Lung (tissue), 16 donors: ENCODE data around the gene MELK. TPM values are rescaled to one million over a fixed set of nuclear protein-coding genes. Genes with fewer than 3 reads are reported as not detected.
"Not testable (repeated sequence)": the region's sequence is repeated elsewhere in the genome, so short reads cannot be mapped to it uniquely, and the experiment has no call there.

ENCODE experiments used
- ATAC-seq: fragments of 200-7000 bp; cut with Tn5 transposase; one replicate; pipeline ENCODE4 v1.9.1; 2020; ENCODE audit warnings: moderate number of reproducible peaks; ENCODE audit not compliant: insufficient read depth, low FRiP score
- DNase-seq, 3 donors: peaks; one replicate each; pipeline ENCODE4 v3.0.0-alpha.2; 2013 to 2017
- H3K27ac ChIP-seq, 2 donors: one replicate each; pipeline ENCODE4 v1.5.1; 2013; ENCODE audit warnings: mild to moderate bottlenecking in 2 of 2, moderate library complexity in 2 of 2, control low read depth in 1 of 2, inconsistent platforms in 1 of 2, low read depth in 1 of 2, low read length in 1 of 2
- H3K27me3 ChIP-seq, 3 donors: one replicate each; pipeline ENCODE4 v1.5.1; 2013; ENCODE audit warnings: low read length in 2 of 3; ENCODE audit not compliant: control insufficient read depth in 3 of 3, insufficient read depth in 3 of 3
- H3K36me3 ChIP-seq, 4 donors: one replicate each; pipeline ENCODE4 v1.5.1; 2013; ENCODE audit warnings: low read length in 4 of 4, mild to moderate bottlenecking in 1 of 4, moderate library complexity in 1 of 4; ENCODE audit not compliant: control insufficient read depth in 4 of 4, insufficient read depth in 4 of 4
- H3K4me1 ChIP-seq, 5 donors: one replicate each; pipeline ENCODE4 v1.5.1; 2013; ENCODE audit warnings: low read length in 5 of 5, mild to moderate bottlenecking in 2 of 5, moderate library complexity in 1 of 5; ENCODE audit not compliant: control insufficient read depth in 5 of 5, insufficient read depth in 5 of 5
- H3K4me3 ChIP-seq: one replicate; pipeline ENCODE4 v1.5.1; 2013; ENCODE audit warnings: mild to moderate bottlenecking, control low read depth, moderate library complexity
- H3K9ac ChIP-seq, 2 donors: one replicate each; pipeline ENCODE4 v1.5.1; 2013; ENCODE audit warnings: low read length in 2 of 2, control low read depth in 1 of 2; ENCODE audit not compliant: insufficient read depth in 1 of 2
- H3K9me3 ChIP-seq, 4 donors: one replicate each; pipeline ENCODE4 v1.5.1; 2013; ENCODE audit warnings: low read length in 3 of 4, mild to moderate bottlenecking in 1 of 4, moderate library complexity in 1 of 4; ENCODE audit not compliant: control insufficient read depth in 4 of 4, insufficient read depth in 3 of 4
- CTCF ChIP-seq: IDR thresholded peaks from 2 replicates; pipeline ENCODE4 v1.5.1; 2012; ENCODE audit warnings: mild to moderate bottlenecking; ENCODE audit errors: control extremely low read depth, extremely low read depth
- WGBS, 2 donors: extraction: QIAGEN DNeasy Blood & Tissue Kit; methylation state at CpG; one replicate each; pipeline ENCODE4 v1.1.7; 2013; 5-methylcytosine and 5-hydroxymethylcytosine counted together
- long read RNA-seq, 5 donors: transcript quantifications; one replicate each; lab custom pipeline, GENCODE V29; 2026
- polyA plus RNA-seq, 2 donors: library from polyadenylated mRNA; stranded (reverse); fragments of 200-250 nt; gene quantifications; one replicate each; pipeline ENCODE4 v1.2.1, GENCODE V29; 2013
- total RNA-seq, 2 donors: library from RNA; depleted of rRNA in 1 of 2; stranded (reverse); fragments of >200 nt in 1 of 2; gene quantifications; one replicate each; pipeline ENCODE4 v1.2.1, GENCODE V29; 2014 to 2021
- donor health status: control.
- donor health status: control.
- donor health status: Bipolar disorder and iron deficiency.
- donor health status: healthy.
- donor health status: DM: yes; HTN: yes; CAD: no.

Gene MELK
- total RNA-seq (1 to 10 TPM; 2.0 to 3.5 TPM), polyA plus RNA-seq (1 to 10 TPM in 1 of 2 donors, under 1 TPM in 1; 0.88 to 1.0 TPM)
- long read RNA-seq, donor 1, partial matches to known transcripts: 0 of 1 reads
- long read RNA-seq, donor 1, other reads (novel, unspliced or antisense): 0 of 1 reads
- long read RNA-seq, donor 2: 0 reads
- long read RNA-seq, donor 3, partial matches to known transcripts: 0 of 1 reads
- long read RNA-seq, donor 3, other reads (novel, unspliced or antisense): 0 of 1 reads
- long read RNA-seq, donor 4: 0 reads
- long read RNA-seq, donor 5, partial matches to known transcripts: 0 of 2 reads
- long read RNA-seq, donor 5, other reads (novel, unspliced or antisense): 0 of 2 reads

GRCh38 chr9:36572515-36573418, at the start of gene MELK:
Gene MELK (plus strand): TSS chr9:36572895. CDS start chr9:36581682, 8,787 bp downstream.
- no peaks in the 10 kb centered on the region for H3K27me3 ChIP-seq

GRCh38 chr9:36530224-36530623, 42.5 kb upstream of the MELK start:
- H3K4me3 ChIP-seq: no peak overlapping the region
- H3K27ac ChIP-seq: no peak overlapping the region
- H3K36me3 ChIP-seq: no peaks in the 10 kb centered on the region
- DNase-seq (no peak), ATAC-seq (no peak)
- TF ChIP-seq CTCF: no peak
- no peaks in the 10 kb centered on the region for H3K9me3 ChIP-seq
- 95 to 97% methylated on average over 2 of the region's 2 CpGs for WGBS, 2 donors
- H3K27me3 ChIP-seq: no peaks in the 10 kb centered on the region
- no peaks in the 10 kb centered on the region for H3K4me1 ChIP-seq
- no peak overlapping the region for H3K9ac ChIP-seq

More at GRCh38 chr9:36572515-36573418, at the start of gene MELK:
- H3K4me3 ChIP-seq: peak within 1 kb of the TSS; percentile 89
- no peaks in the 10 kb centered on the region for H3K36me3 ChIP-seq
- WGBS, 2 donors: 0 to 1% methylated on average over 68 to 74 of the region's 74 CpGs
- TF ChIP-seq CTCF: no peak
- H3K9ac ChIP-seq: peak within 1 kb of the TSS; percentile 77 to 96
- H3K27ac ChIP-seq: no peak within 1 kb of the TSS
- DNase-seq (peak; percentile 86 to 90 (median 88)), ATAC-seq (peak; percentile 99)
- H3K4me1 ChIP-seq: peaks cover 0 to 11% (median 0%) of the 10 kb centered on the region in 5 donors
- H3K9me3 ChIP-seq: no peaks in the 10 kb centered on the region

- Histone ChIP-seq H3K27ac (no peak overlapping the region), H3K27me3 (no peaks in the 10 kb centered on the region), H3K4me3 (no peak overlapping the region), H3K36me3 (no peaks in the 10 kb centered on the region), H3K4me1 (no peaks in the 10 kb centered on the region), H3K9ac (no peak overlapping the region), H3K9me3 (no peaks in the 10 kb centered on the region)
- TF ChIP-seq CTCF: no peak
- DNase-seq (no peak), ATAC-seq (no peak)
- WGBS, 2 donors: 57 to 76% methylated on average over 3 of the region's 3 CpGs
Measured at GRCh38 chr9:36532353-36532752, 40.3 kb upstream of the MELK start.

GRCh38 chr9:36533726-36534125, 39.0 kb upstream of the MELK start:
- not testable (repeated sequence) for H3K9ac ChIP-seq, DNase-seq, H3K4me3 ChIP-seq, H3K9me3 ChIP-seq, H3K36me3 ChIP-seq, H3K27ac ChIP-seq, H3K27me3 ChIP-seq, H3K4me1 ChIP-seq, ATAC-seq
- WGBS, 2 donors: 87 to 92% methylated on average over 6 of the region's 6 CpGs
